Testis (tissue), 3 donors: ENCODE results near the gene IQGAP3. TPM values are rescaled to one million over a fixed set of nuclear protein-coding genes. Genes with fewer than 3 reads are reported as not detected.

Experiments used
- DNase-seq: peaks from one replicate; pipeline ENCODE4 v3.0.0-alpha.2; 2019
- H3K27ac ChIP-seq, 2 donors: fragments of 200-600 bp; sonication (generic); one replicate each; pipeline ENCODE4 v1.5.1; 2019
- H3K27me3 ChIP-seq: fragments of 200-600 bp; sonication (generic); one replicate; pipeline ENCODE4 v1.5.1; 2019
- H3K36me3 ChIP-seq: fragments of 200-600 bp; sonication (generic); one replicate; pipeline ENCODE4 v1.5.1; 2017; ENCODE audit warnings: low read depth; ENCODE audit errors: missing control alignments
- H3K4me1 ChIP-seq: fragments of 200-600 bp; sonication (generic); one replicate; pipeline ENCODE4 v1.5.1; 2019
- H3K4me3 ChIP-seq, 2 donors: fragments of 200-600 bp; sonication (generic); one replicate each; pipeline ENCODE4 v1.5.1; 2017 to 2019
- H3K9me3 ChIP-seq: fragments of 200-600 bp; sonication (generic); one replicate; pipeline ENCODE4 v1.5.1; 2017
- POLR2A ChIP-seq: fragments of 450-650 bp; IDR thresholded peaks from one replicate; pipeline ENCODE4 v1.6.1; 2017; ENCODE audit warnings: antibody characterized with exemption, mild to moderate bottlenecking, moderate library complexity
- WGBS, 2 donors: methylation state at CpG; one replicate each; pipeline ENCODE4 v1.1.5; 2018; 5-methylcytosine and 5-hydroxymethylcytosine counted together
- intact Hi-C: fragments of 100-400 bp; cut with DNase I; formaldehyde crosslinking; loops from one replicate; pipeline ENCODE4 v1.15.1; 2023; ENCODE audit warnings: low total_unique reads
- polyA plus RNA-seq: library from polyadenylated mRNA; stranded (reverse); fragments of 350-450 nt; fragmentation: Illumina TruSeq; extraction: RNeasy Lipid Tissue Mini Kit (QIAGEN cat#74804); gene quantifications from one replicate; pipeline ENCODE4 v1.2.3, GENCODE V29; 2014; ENCODE audit warnings: low read depth, low replicate concordance; ENCODE audit not compliant: insufficient read depth
- total RNA-seq, 2 donors: library from RNA; depleted of rRNA; stranded (reverse); fragments of >200 nt; gene quantifications; one replicate each; pipeline ENCODE4 v1.2.3, GENCODE V29; 2016
- TF ChIP-seq, protein P1 (sequence below), 3 experiments: fragments of 450-650 bp in 2 of 3; fragments of 200-600 bp in 1 of 3; sonication (generic) in 1 of 3; IDR thresholded peaks; one replicate each; pipeline ENCODE4 v1.5.1; 2016 to 2019; ENCODE audit warnings: antibody characterized with exemption in 3 of 3, mild to moderate bottlenecking in 2 of 3, moderate library complexity in 1 of 3

Gene IQGAP3
- total and polyA plus RNA-seq, 3 donors from 2014 or later, result 5.6 to 13.4 (median 8.2) TPM

DNA sequence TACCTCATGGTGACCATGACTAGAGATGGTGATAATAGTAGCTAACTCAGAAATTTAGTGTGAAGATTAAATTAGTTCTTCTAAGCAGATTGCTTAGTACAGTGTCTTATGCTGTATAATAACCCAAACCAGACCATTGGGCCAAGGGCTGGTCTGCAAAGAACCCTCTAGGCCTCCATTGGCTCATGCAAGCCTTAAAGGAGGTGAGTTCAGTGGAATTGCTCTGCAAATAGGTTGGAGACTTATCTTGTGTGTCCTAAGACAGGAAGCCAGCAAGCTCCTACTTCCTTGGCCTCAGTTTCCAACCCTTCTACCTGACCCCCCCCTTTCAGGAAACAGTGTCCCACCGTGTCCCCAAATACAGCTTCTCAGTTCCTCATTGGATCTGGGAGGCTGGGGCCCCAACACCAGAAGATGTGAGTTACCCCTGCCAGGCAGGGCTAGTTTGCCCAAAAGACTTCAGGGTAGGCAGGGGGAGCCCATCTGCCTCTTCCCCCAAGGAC lies 69.9 kb downstream of the IQGAP3 start:
- WGBS, 2 donors, result 17 to 38% methylated on average over 1 of the region's 1 CpG

DNA sequence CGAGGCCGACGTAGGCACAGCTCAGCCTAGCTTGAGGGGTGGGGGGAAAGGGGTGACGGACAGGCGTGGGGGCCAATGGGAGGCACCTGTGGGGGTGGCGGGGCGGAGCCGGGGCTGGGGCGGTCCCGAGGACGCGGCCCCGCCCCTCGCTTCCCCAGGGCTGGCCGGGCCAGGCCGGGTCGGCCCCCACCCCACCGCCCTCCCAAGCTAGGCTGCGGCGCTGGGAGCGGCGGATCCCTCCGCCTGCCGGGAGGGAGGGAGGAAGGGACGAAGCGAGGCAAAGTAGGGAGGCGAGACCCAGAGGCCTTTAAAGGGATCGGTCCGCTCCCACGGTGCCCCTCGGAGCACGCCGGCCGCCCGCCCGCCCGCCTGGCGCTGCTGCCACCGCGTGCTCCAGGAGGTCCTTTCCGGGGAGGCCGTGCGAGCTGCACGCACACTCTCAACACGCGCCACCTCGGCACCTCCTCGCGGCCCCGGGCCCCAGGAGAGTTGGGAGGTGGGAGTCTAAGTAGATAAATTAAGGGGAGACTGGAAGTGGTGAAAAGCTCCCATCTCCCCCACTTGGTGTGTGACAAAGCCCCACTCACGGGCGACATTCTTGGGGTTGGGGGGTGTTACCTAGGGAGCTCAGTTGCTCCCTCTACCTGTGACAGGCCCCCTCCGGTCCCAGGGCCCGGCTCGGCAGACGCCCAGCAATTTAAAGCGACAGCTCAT lies 71.4 kb downstream of the IQGAP3 start:
- peak; percentile 35 for TF ChIP-seq POLR2A
- TF ChIP-seq, protein P1, sequence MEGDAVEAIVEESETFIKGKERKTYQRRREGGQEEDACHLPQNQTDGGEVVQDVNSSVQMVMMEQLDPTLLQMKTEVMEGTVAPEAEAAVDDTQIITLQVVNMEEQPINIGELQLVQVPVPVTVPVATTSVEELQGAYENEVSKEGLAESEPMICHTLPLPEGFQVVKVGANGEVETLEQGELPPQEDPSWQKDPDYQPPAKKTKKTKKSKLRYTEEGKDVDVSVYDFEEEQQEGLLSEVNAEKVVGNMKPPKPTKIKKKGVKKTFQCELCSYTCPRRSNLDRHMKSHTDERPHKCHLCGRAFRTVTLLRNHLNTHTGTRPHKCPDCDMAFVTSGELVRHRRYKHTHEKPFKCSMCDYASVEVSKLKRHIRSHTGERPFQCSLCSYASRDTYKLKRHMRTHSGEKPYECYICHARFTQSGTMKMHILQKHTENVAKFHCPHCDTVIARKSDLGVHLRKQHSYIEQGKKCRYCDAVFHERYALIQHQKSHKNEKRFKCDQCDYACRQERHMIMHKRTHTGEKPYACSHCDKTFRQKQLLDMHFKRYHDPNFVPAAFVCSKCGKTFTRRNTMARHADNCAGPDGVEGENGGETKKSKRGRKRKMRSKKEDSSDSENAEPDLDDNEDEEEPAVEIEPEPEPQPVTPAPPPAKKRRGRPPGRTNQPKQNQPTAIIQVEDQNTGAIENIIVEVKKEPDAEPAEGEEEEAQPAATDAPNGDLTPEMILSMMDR (IDR thresholded peaks at IDR 0.05), result peak; percentile 35 to 39 (median 37)
- intact Hi-C loops, result no loop called here
- peak; percentile 95 for DNase-seq
- Histone ChIP-seq H3K4me3 (peak overlapping the region; percentile 99 to 100), H3K27ac (peak overlapping the region; percentile 98 to 100), H3K27me3 (no peaks in the 10 kb centered on the region), H3K9me3 (no peaks in the 10 kb centered on the region), H3K36me3 (no peaks in the 10 kb centered on the region), H3K4me1 (peaks cover 69% of the 10 kb centered on the region)
- WGBS, 2 donors, result 0% methylated on average over 6 to 25 of the region's 57 CpGs

More for the DNA sequence above, 69.9 kb downstream of the IQGAP3 start:
- no peak for DNase-seq
- Histone ChIP-seq H3K27me3 (no peaks in the 10 kb centered on the region), H3K4me1 (peaks cover 57% of the 10 kb centered on the region), H3K36me3 (no peaks in the 10 kb centered on the region), H3K9me3 (no peaks in the 10 kb centered on the region), H3K4me3 (peak overlapping the region in 1 of 2 donors; percentile 99), H3K27ac (peak overlapping the region; percentile 98 to 100)
- intact Hi-C loops, result no loop called here
- TF ChIP-seq, protein P1 (IDR thresholded peaks at IDR 0.05), result no peak
- TF ChIP-seq POLR2A, result no peak

DNA sequence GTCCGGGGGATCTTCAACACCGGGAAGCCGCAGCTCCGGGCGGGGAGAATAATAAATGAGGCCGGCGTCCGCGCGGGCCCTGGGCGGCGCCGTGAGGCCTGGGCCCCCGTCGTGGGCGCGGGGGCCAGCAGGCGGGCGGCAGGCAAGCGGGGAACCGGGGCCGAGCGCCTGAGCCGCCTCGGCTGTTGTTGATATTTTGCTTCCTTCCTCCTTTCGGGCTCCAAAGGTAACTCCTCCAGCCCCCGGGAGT lies 71.9 kb downstream of the IQGAP3 start, which contains the start of gene MEF2D:
TSS of gene MEF2D (minus strand) at position 233 of the 250 bp plus-strand sequence. CDS start 17,483 bp downstream, outside the sequence.
- H3K36me3 ChIP-seq, result no peaks in the 10 kb centered on the region
- H3K4me1 ChIP-seq, result peaks cover 69% of the 10 kb centered on the region
- H3K4me3 ChIP-seq, result peak within 1 kb of the TSS; percentile 99 to 100
- 0% methylated on average over 8 to 27 of the region's 27 CpGs for WGBS, 2 donors
- peak; percentile 72 for TF ChIP-seq POLR2A
- TF ChIP-seq, protein P1 (IDR thresholded peaks at IDR 0.05), result no peak
- H3K27me3 ChIP-seq, result no peaks in the 10 kb centered on the region
- peak within 1 kb of the TSS; percentile 98 to 100 for H3K27ac ChIP-seq
- no peak for DNase-seq
- intact Hi-C loops, result no loop called here
- no peaks in the 10 kb centered on the region for H3K9me3 ChIP-seq

DNA sequence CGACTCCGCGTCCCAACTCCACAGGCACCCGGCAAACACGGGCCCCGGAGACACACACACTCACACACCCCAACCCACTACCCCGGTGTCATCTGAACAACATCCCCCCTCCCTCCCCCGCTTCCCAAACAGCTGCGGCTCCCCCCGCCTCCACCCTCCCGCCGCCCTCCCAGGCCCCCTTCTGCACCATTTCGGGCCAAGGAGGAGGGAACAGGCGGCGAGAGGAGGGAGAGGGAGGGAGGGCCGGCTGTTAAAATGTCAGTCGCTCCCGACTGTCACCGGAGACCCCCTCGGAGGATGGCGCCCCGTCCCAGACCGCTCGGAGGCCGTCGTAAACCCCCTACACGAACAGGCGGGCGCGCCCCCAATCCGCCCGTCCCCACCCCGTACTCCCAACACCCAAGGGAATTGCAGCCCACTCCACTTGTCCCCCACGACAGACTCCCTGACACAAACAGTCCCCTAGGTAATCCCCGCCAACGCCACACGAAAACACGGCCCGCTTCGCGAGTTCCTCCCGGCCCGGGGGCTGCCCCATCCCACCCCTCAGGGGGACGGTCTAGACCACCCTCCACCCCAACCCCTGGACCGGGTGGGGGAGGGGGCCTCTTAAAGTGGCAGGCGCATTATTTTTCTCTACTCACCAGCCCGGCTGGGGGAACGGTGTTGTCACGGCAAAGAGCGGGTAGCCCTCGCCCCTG lies 72.4 kb downstream of the IQGAP3 start:
- TF ChIP-seq, protein P1 (IDR thresholded peaks at IDR 0.05), result no peak
- no peak for TF ChIP-seq POLR2A
- Histone ChIP-seq H3K9me3 (no peaks in the 10 kb centered on the region), H3K4me3 (peak overlapping the region; percentile 99 to 100), H3K4me1 (peaks cover 72% of the 10 kb centered on the region), H3K27ac (peak overlapping the region; percentile 98 to 100), H3K27me3 (no peaks in the 10 kb centered on the region), H3K36me3 (no peaks in the 10 kb centered on the region)
- intact Hi-C loops, result loop anchor here (5.0 kb wide), 1 partner anchor 43 kb away; no protein-coding TSS in a partner anchor
- WGBS, 2 donors, result 1% methylated on average over 25 to 45 of the region's 51 CpGs
- peak; percentile 65 for DNase-seq
